Gastrocnemius medialis (tissue), 4 donors: Measurements from ENCODE around the gene RAB20. TPM values are rescaled to one million over a fixed set of nuclear protein-coding genes. Genes with fewer than 3 reads are reported as not detected.

Experiments used
- ATAC-seq, 2 donors: fragments of 150-250 bp; one replicate each; pipeline ENCODE4 v1.9.1; 2016
- DNase-seq, 2 donors: peaks; one replicate each; pipeline ENCODE4 v3.0.0-alpha.2; 2019
- H3K27ac ChIP-seq, 4 donors: fragments of 200-600 bp; sonication (generic); 1 replicate in 1 of 4; 2 replicates in 3 of 4; pipeline ENCODE4 v1.5.1; 2016 to 2018; ENCODE audit warnings: mild to moderate bottlenecking in 2 of 4, moderate library complexity in 1 of 4
- H3K27me3 ChIP-seq, 3 donors: fragments of 200-600 bp; sonication (generic) in 2 of 3; 1 replicate in 1 of 3; 2 replicates in 2 of 3; pipeline versions ENCODE4 v1.5.1 to v1.6.0; 2016 to 2019; ENCODE audit warnings: mild to moderate bottlenecking in 1 of 3, moderate library complexity in 1 of 3
- H3K36me3 ChIP-seq, 2 donors: fragments of 200-600 bp; sonication (generic) in 1 of 2; one replicate each; pipeline ENCODE4 v1.5.1; 2017 to 2018
- H3K4me1 ChIP-seq, 2 donors: fragments of 200-600 bp; sonication (generic) in 1 of 2; one replicate each; pipeline ENCODE4 v1.5.1; 2016 to 2017; ENCODE audit warnings: mild to moderate bottlenecking in 2 of 2
- H3K4me3 ChIP-seq, 4 donors: fragments of 200-600 bp; sonication (generic) in 3 of 4; 1 replicate in 1 of 4; 2 replicates in 3 of 4; pipeline ENCODE4 v1.5.1; 2016 to 2019; ENCODE audit warnings: mild to moderate bottlenecking in 2 of 4
- H3K9me3 ChIP-seq, 3 donors: fragments of 200-600 bp; sonication (generic) in 2 of 3; 1 replicate in 1 of 3; 2 replicates in 2 of 3; pipeline ENCODE4 v1.5.1; 2016 to 2019
- CTCF ChIP-seq, 5 experiments: fragments of 450-650 bp in 3 of 5; fragments of 200-600 bp in 2 of 5; sonication (generic) in 2 of 5; IDR thresholded peaks in 4 of 5; conservative IDR thresholded peaks in 1 of 5; 1 replicate in 4 of 5; 2 replicates in 1 of 5; pipeline ENCODE4 v1.5.1; 2016 to 2019; ENCODE audit warnings: antibody characterized with exemption in 5 of 5, mild to moderate bottlenecking in 3 of 5, moderate library complexity in 3 of 5
- POLR2A ChIP-seq, 2 donors: fragments of 450-650 bp; IDR thresholded peaks; one replicate each; pipeline ENCODE4 v1.6.1; 2017; ENCODE audit warnings: antibody characterized with exemption in 2 of 2, mild to moderate bottlenecking in 2 of 2, moderate library complexity in 2 of 2
- in situ Hi-C, 4 donors: fragments of 200-750 bp; cut with MboI; loops; one replicate each; pipeline versions ENCODE4 v1.15.0 to v1.8.0; 2017; ENCODE audit warnings: low sequenced_read_pairs in 4 of 4
- intact Hi-C: fragments of 100-400 bp; cut with DNase I; formaldehyde crosslinking; loops from one replicate; pipeline ENCODE4 v1.15.1; 2023; ENCODE audit warnings: low total_unique reads
- total RNA-seq, 4 donors: library from RNA; depleted of rRNA; stranded (reverse); fragments of >200 nt; gene quantifications; one replicate each; pipeline versions ENCODE4 v1.1.0 to v1.2.3, GENCODE V29; 2016

RAB20 gene
- total RNA-seq, 4 donors from 2014 or later: 0.31 to 9.1 (median 2.0) TPM

DNA sequence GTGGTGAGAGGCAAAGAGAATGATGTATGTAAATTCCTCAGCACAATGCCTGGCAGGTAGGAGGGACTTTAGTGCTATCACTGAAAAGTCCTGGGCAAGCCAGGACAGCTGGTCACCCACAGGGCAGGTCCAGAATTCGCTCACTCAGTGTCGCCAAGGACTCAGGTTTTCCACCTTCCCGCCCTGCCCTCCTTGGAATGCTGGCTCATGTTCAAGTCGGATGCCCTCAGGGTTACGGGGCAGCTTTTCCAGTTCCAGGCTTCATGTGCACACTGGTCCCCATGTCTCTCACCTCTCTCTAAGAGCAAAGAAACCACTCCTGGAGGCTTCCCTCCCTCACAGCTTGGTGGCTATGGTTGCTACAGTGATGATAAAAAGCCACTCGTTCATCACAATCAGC is 29.1 kb upstream of the RAB20 start:
- TF ChIP-seq POLR2A (IDR thresholded peaks at IDR 0.05) (no peak), CTCF (IDR thresholded peaks at IDR 0.05 in 4 of 5, conservative IDR thresholded peaks at IDR 0.05 in 1 of 5) (no peak)
- in situ Hi-C loops (loop anchor here in 2 of 4 donors (10.0 kb wide), 1 partner anchor 224 kb away; no protein-coding TSS in a partner anchor), intact Hi-C loops (no loop called here)
- no peaks in the 10 kb centered on the region for H3K9me3 ChIP-seq
- DNase-seq: no peak
- no peak overlapping the region for H3K4me3 ChIP-seq
- H3K4me1 ChIP-seq: no peaks in the 10 kb centered on the region
- H3K27ac ChIP-seq: no peak overlapping the region
- ATAC-seq: no peak
- no peaks in the 10 kb centered on the region for H3K27me3 ChIP-seq
- no peaks in the 10 kb centered on the region for H3K36me3 ChIP-seq

DNA sequence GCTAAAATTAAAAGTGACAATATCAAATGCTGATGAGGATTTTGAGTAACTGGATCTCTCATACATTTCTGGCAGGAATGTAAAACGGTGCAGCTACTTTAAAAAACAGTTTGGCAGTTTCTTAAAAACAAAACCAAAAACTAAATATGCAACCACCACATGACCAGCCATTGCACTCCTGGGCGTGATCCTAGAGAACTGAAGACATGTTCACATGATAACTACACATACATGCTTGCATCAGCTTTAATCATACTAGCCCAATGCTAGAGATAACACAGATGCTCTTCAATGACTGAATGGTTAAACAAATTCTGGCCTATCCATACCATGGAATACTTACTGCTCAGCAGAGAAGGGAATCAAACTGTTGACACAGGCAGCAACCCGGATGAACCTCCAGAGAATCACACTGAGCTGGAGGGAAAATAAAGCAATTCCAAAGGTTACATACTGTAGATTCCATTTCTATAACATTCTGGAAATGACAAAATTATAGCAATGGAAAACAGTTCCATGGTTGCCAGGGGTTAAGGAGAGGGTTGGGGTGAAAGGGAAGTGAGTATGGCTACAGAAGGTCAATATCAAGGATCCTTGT is 28.4 kb upstream of the RAB20 start:
- H3K9me3 ChIP-seq: no peaks in the 10 kb centered on the region
- TF ChIP-seq CTCF (IDR thresholded peaks at IDR 0.05 in 4 of 5, conservative IDR thresholded peaks at IDR 0.05 in 1 of 5) (no peak), POLR2A (IDR thresholded peaks at IDR 0.05) (no peak)
- H3K4me3 ChIP-seq: no peak overlapping the region
- in situ Hi-C loops: loop anchor here in 2 of 4 donors (10.0 kb wide), 1 partner anchor 225 kb away; no protein-coding TSS in a partner anchor
- intact Hi-C loops: no loop called here
- no peaks in the 10 kb centered on the region for H3K4me1 ChIP-seq
- no peak for DNase-seq
- H3K36me3 ChIP-seq: no peaks in the 10 kb centered on the region
- no peaks in the 10 kb centered on the region for H3K27me3 ChIP-seq
- no peak for ATAC-seq
- no peak overlapping the region for H3K27ac ChIP-seq

- Histone ChIP-seq H3K4me1 (no peaks in the 10 kb centered on the region), H3K27me3 (no peaks in the 10 kb centered on the region), H3K9me3 (no peaks in the 10 kb centered on the region), H3K27ac (no peak overlapping the region), H3K4me3 (no peak overlapping the region), H3K36me3 (no peaks in the 10 kb centered on the region)
- intact Hi-C loops: no loop called here
- in situ Hi-C loops: no loop called here
- ATAC-seq (no peak), DNase-seq (no peak)
- TF ChIP-seq POLR2A (IDR thresholded peaks at IDR 0.05) (no peak), CTCF (IDR thresholded peaks at IDR 0.05 in 4 of 5, conservative IDR thresholded peaks at IDR 0.05 in 1 of 5) (no peak)
Measured at GRCh38 chr13:110583178-110583865, 21.8 kb upstream of the RAB20 start.

- no peak for DNase-seq
- Histone ChIP-seq H3K9me3 (no peaks in the 10 kb centered on the region), H3K27ac (no peak overlapping the region), H3K36me3 (no peaks in the 10 kb centered on the region), H3K4me3 (no peak overlapping the region), H3K4me1 (no peaks in the 10 kb centered on the region), H3K27me3 (no peaks in the 10 kb centered on the region)
- TF ChIP-seq CTCF (IDR thresholded peaks at IDR 0.05 in 4 of 5, conservative IDR thresholded peaks at IDR 0.05 in 1 of 5) (no peak), POLR2A (IDR thresholded peaks at IDR 0.05) (no peak)
- intact Hi-C loops (no loop called here), in situ Hi-C loops (no loop called here)
- no peak for ATAC-seq
Measured at GRCh38 chr13:110582421-110582954, 21.0 kb upstream of the RAB20 start.
